Panc1 (cell line): ENCODE measurements around the gene EFL1.
"Not testable (repeated sequence)": the region's sequence is repeated elsewhere in the genome, so short reads cannot be mapped to it uniquely, and the experiment has no call there.

ENCODE experiments used
- POLR2AphosphoS5 ChIP-seq: IDR thresholded peaks from 2 replicates; pipeline ENCODE4 v1.6.1; 2012; ENCODE audit warnings: mild to moderate bottlenecking, low read depth, low read length, moderate library complexity
- SIN3A ChIP-seq: IDR thresholded peaks from 2 replicates; pipeline ENCODE4 v1.6.1; 2012; ENCODE audit warnings: low read depth, mild to moderate bottlenecking, low read length, moderate library complexity, borderline replicate concordance; ENCODE audit not compliant: insufficient read depth
- TF ChIP-seq, protein P1 (sequence below): fragments of 450-650 bp; IDR thresholded peaks from 2 replicates; pipeline ENCODE4 v1.5.1; 2017; ENCODE audit warnings: mild to moderate bottlenecking
- TF ChIP-seq, protein P2 (sequence below), 2 experiments: IDR thresholded peaks; 2 replicates each; pipeline ENCODE4 v1.6.1; 2011 to 2012; ENCODE audit warnings: low read depth in 2 of 2, control low read depth in 1 of 2, low read length in 1 of 2, mild to moderate bottlenecking in 1 of 2, moderate library complexity in 1 of 2; ENCODE audit not compliant: insufficient read depth in 1 of 2

DNA sequence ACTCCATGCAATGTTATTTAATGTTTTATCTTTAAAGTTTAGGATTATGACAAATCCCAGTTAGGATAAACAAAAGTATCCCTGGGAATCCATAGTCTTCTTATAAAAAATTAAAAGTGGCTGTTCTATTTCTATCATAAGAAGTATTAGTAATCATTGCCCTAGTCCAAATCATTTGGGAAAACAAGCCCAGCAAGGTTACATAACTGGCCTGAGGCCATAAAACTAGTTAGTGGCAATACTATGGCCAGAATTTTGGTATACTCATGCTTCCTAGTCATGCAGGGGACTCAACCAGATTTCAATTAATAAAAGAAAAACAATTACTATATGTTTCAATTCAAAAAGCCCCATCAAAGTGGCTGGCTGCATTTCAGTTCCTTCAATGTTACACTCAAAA lies 50.3 kb downstream of the EFL1 start:
- TF ChIP-seq, protein P1, sequence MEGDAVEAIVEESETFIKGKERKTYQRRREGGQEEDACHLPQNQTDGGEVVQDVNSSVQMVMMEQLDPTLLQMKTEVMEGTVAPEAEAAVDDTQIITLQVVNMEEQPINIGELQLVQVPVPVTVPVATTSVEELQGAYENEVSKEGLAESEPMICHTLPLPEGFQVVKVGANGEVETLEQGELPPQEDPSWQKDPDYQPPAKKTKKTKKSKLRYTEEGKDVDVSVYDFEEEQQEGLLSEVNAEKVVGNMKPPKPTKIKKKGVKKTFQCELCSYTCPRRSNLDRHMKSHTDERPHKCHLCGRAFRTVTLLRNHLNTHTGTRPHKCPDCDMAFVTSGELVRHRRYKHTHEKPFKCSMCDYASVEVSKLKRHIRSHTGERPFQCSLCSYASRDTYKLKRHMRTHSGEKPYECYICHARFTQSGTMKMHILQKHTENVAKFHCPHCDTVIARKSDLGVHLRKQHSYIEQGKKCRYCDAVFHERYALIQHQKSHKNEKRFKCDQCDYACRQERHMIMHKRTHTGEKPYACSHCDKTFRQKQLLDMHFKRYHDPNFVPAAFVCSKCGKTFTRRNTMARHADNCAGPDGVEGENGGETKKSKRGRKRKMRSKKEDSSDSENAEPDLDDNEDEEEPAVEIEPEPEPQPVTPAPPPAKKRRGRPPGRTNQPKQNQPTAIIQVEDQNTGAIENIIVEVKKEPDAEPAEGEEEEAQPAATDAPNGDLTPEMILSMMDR: not testable (repeated sequence)
- not testable (repeated sequence) for TF ChIP-seq SIN3A, POLR2AphosphoS5
- TF ChIP-seq, protein P2, sequence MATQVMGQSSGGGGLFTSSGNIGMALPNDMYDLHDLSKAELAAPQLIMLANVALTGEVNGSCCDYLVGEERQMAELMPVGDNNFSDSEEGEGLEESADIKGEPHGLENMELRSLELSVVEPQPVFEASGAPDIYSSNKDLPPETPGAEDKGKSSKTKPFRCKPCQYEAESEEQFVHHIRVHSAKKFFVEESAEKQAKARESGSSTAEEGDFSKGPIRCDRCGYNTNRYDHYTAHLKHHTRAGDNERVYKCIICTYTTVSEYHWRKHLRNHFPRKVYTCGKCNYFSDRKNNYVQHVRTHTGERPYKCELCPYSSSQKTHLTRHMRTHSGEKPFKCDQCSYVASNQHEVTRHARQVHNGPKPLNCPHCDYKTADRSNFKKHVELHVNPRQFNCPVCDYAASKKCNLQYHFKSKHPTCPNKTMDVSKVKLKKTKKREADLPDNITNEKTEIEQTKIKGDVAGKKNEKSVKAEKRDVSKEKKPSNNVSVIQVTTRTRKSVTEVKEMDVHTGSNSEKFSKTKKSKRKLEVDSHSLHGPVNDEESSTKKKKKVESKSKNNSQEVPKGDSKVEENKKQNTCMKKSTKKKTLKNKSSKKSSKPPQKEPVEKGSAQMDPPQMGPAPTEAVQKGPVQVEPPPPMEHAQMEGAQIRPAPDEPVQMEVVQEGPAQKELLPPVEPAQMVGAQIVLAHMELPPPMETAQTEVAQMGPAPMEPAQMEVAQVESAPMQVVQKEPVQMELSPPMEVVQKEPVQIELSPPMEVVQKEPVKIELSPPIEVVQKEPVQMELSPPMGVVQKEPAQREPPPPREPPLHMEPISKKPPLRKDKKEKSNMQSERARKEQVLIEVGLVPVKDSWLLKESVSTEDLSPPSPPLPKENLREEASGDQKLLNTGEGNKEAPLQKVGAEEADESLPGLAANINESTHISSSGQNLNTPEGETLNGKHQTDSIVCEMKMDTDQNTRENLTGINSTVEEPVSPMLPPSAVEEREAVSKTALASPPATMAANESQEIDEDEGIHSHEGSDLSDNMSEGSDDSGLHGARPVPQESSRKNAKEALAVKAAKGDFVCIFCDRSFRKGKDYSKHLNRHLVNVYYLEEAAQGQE (IDR thresholded peaks at IDR 0.05; ENCODE audit: insufficient read depth in 1 of 2, low read depth in 2 of 2, low read length in 1 of 2): not testable (repeated sequence)
